Testis (tissue), 2 donors: ENCODE data around the gene SLC6A8.

Source experiments
- POLR2A ChIP-seq: fragments of 450-650 bp; IDR thresholded peaks from one replicate; pipeline ENCODE4 v1.6.1; 2017; ENCODE audit warnings: antibody characterized with exemption, mild to moderate bottlenecking, moderate library complexity
- TF ChIP-seq, protein P1 (sequence below), 3 experiments: fragments of 450-650 bp in 2 of 3; fragments of 200-600 bp in 1 of 3; sonication (generic) in 1 of 3; IDR thresholded peaks; one replicate each; pipeline ENCODE4 v1.5.1; 2016 to 2019; ENCODE audit warnings: antibody characterized with exemption in 3 of 3, mild to moderate bottlenecking in 2 of 3, moderate library complexity in 1 of 3

GRCh38 chrX:153647461-153648357 lies 40.0 kb upstream of the SLC6A8 start:
- TF ChIP-seq, protein P1, sequence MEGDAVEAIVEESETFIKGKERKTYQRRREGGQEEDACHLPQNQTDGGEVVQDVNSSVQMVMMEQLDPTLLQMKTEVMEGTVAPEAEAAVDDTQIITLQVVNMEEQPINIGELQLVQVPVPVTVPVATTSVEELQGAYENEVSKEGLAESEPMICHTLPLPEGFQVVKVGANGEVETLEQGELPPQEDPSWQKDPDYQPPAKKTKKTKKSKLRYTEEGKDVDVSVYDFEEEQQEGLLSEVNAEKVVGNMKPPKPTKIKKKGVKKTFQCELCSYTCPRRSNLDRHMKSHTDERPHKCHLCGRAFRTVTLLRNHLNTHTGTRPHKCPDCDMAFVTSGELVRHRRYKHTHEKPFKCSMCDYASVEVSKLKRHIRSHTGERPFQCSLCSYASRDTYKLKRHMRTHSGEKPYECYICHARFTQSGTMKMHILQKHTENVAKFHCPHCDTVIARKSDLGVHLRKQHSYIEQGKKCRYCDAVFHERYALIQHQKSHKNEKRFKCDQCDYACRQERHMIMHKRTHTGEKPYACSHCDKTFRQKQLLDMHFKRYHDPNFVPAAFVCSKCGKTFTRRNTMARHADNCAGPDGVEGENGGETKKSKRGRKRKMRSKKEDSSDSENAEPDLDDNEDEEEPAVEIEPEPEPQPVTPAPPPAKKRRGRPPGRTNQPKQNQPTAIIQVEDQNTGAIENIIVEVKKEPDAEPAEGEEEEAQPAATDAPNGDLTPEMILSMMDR (IDR thresholded peaks at IDR 0.05), result no peak
- no peak for TF ChIP-seq POLR2A
